ENCODE data around the gene CDH23.

GRCh38 chr10:71572962-71573361 is 176.2 kb downstream of the CDH23 start:
- TF ChIP-seq EZH2phosphoT487 (IDR thresholded peaks at IDR 0.05; ENCODE audit: insufficient read depth, low read depth) (no peak), EZH2 (IDR thresholded peaks at IDR 0.05; ENCODE audit: insufficient read depth, poor library complexity, severe bottlenecking) (no peak)

All from GM23248 (cell line).